ENCODE measurements around the gene CDKAL1. TPM values are rescaled to one million over a fixed set of nuclear protein-coding genes. Genes with fewer than 3 reads are reported as not detected.
A peak's percentile ranks its signal among the peaks of the same experiment; 100 is the strongest.

CDKAL1 gene
- total and polyA plus RNA-seq, 8 donors = 13.6 to 20.7 (median 17.5) TPM

- ATAC-seq (no peak), DNase-seq (peak in 2 of 4 donors; percentile 45 to 60)
- intact Hi-C loops (cut with DNase I) = no loop called here
- Histone ChIP-seq H3K27ac (no peak overlapping the region), H3K4me1 (no peaks in the 10 kb centered on the region), H3K36me3 (no peaks in the 10 kb centered on the region), H3K9me3 (no peaks in the 10 kb centered on the region), H3K4me3 (no peak overlapping the region), H3K27me3 (no peaks in the 10 kb centered on the region)
- TF ChIP-seq CTCF (IDR thresholded peaks at IDR 0.05) = no peak
These were observed 633.5 kb downstream of the CDKAL1 start for GRCh38 chr6:21167790-21168189.

GRCh38 chr6:21171801-21172200 lies 637.5 kb downstream of the CDKAL1 start:
- H3K27me3 ChIP-seq = no peaks in the 10 kb centered on the region
- TF ChIP-seq CTCF (IDR thresholded peaks at IDR 0.05) = no peak
- H3K9me3 ChIP-seq = no peaks in the 10 kb centered on the region

GRCh38 chr6:21173031-21173430 lies 638.8 kb downstream of the CDKAL1 start:
- intact Hi-C loops (cut with DNase I) = no loop called here

More at GRCh38 chr6:21171801-21172200, 637.5 kb downstream of the CDKAL1 start:
- ATAC-seq (no peak), DNase-seq (no peak)
- Histone ChIP-seq H3K27ac (no peak overlapping the region), H3K4me1 (no peaks in the 10 kb centered on the region), H3K4me3 (no peak overlapping the region), H3K36me3 (no peaks in the 10 kb centered on the region)
- intact Hi-C loops (cut with DNase I) = no loop called here

DNA sequence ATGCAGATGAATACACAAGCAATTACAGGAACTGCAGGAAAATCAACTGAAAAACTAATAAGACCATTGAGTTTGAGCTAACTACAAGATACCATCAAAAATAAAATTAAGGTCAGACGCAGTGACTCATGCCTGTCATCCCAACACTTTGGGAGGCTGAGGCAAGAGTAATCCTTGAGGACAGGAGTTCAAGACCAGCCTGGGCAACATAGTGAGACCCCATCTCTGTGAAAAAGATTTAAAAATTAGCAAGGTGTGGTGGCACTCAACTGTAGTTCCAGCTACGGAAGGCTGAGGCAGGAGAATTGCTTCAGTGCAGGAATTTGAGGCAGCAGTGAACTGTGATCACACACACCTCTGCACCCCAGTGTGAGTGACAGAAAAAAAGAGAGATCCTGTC lies 639.4 kb downstream of the CDKAL1 start:
- H3K27ac ChIP-seq = no peak overlapping the region
- no peak for DNase-seq
- no peak overlapping the region for H3K4me3 ChIP-seq
- intact Hi-C loops (cut with DNase I) = no loop called here
- TF ChIP-seq CTCF (IDR thresholded peaks at IDR 0.05) = no peak
- no peaks in the 10 kb centered on the region for H3K27me3 ChIP-seq
- H3K36me3 ChIP-seq = no peaks in the 10 kb centered on the region
- no peak for ATAC-seq
- H3K9me3 ChIP-seq = no peaks in the 10 kb centered on the region
- no peaks in the 10 kb centered on the region for H3K4me1 ChIP-seq

More at GRCh38 chr6:21173031-21173430, 638.8 kb downstream of the CDKAL1 start:
- DNase-seq = no peak
- TF ChIP-seq CTCF (IDR thresholded peaks at IDR 0.05) = no peak
- no peaks in the 10 kb centered on the region for H3K9me3 ChIP-seq
- ATAC-seq = no peak
- H3K27ac ChIP-seq = no peak overlapping the region
- H3K27me3 ChIP-seq = no peaks in the 10 kb centered on the region
- no peaks in the 10 kb centered on the region for H3K4me1 ChIP-seq
- H3K36me3 ChIP-seq = no peaks in the 10 kb centered on the region
- H3K4me3 ChIP-seq = no peak overlapping the region

GRCh38 chr6:21176197-21176596 lies 641.9 kb downstream of the CDKAL1 start:
- DNase-seq (no peak), ATAC-seq (no peak)
- Histone ChIP-seq H3K27me3 (no peaks in the 10 kb centered on the region), H3K4me1 (no peaks in the 10 kb centered on the region), H3K9me3 (peaks cover 0 to 8% of the 10 kb centered on the region in 2 donors), H3K36me3 (no peaks in the 10 kb centered on the region), H3K4me3 (no peak overlapping the region), H3K27ac (no peak overlapping the region)
- intact Hi-C loops (cut with DNase I) = no loop called here
- no peak for TF ChIP-seq CTCF (IDR thresholded peaks at IDR 0.05)
